SK-N-MC (cell line): ENCODE data around the gene VAMP2.

ENCODE experiments used
- DNase-seq: peaks from one replicate; pipeline ENCODE4 v3.0.0-alpha.2; 2011; ENCODE audit warnings: low read depth, low spot score
- H3K27ac ChIP-seq: fragments of 200-600 bp; sonication (generic); 2 replicates; pipeline ENCODE4 v1.5.1; 2016; ENCODE audit warnings: mixed run types
- H3K36me3 ChIP-seq: fragments of 200-600 bp; sonication (generic); 2 replicates; pipeline ENCODE4 v1.6.1; 2017; ENCODE audit warnings: antibody characterized with exemption, low read length, mixed read lengths; ENCODE audit not compliant: insufficient read depth
- H3K4me3 ChIP-seq: fragments of 200-600 bp; sonication (generic); 2 replicates; pipeline ENCODE4 v1.5.1; 2016
- H3K9ac ChIP-seq: fragments of 200-600 bp; sonication (generic); 2 replicates; pipeline ENCODE4 v1.8.0; 2017; ENCODE audit warnings: mixed run types, mixed read lengths; ENCODE audit not compliant: insufficient read length
- H3K9me3 ChIP-seq: fragments of 200-600 bp; sonication (generic); 2 replicates; pipeline ENCODE4 v1.6.1; 2017; ENCODE audit warnings: low read depth, mild to moderate bottlenecking, antibody characterized with exemption, low read length, moderate library complexity, mixed read lengths
- EZH2 ChIP-seq: fragments of 200-600 bp; sonication (generic); IDR thresholded peaks from one replicate; pipeline ENCODE4 v1.6.1; 2017; ENCODE audit warnings: antibody characterized with exemption
- FOXP2 ChIP-seq: optimal IDR thresholded peaks from 2 replicates; pipeline ENCODE3; 2011; ENCODE audit warnings: mild to moderate bottlenecking, moderate library complexity; ENCODE audit not compliant: insufficient read depth; ENCODE audit errors: extremely low read length, control extremely low read depth
- POLR2AphosphoS5 ChIP-seq: IDR thresholded peaks from 2 replicates; pipeline ENCODE4 v1.6.1; 2012; ENCODE audit warnings: mild to moderate bottlenecking, low read depth, low read length, borderline replicate concordance

Gene VAMP2

DNA sequence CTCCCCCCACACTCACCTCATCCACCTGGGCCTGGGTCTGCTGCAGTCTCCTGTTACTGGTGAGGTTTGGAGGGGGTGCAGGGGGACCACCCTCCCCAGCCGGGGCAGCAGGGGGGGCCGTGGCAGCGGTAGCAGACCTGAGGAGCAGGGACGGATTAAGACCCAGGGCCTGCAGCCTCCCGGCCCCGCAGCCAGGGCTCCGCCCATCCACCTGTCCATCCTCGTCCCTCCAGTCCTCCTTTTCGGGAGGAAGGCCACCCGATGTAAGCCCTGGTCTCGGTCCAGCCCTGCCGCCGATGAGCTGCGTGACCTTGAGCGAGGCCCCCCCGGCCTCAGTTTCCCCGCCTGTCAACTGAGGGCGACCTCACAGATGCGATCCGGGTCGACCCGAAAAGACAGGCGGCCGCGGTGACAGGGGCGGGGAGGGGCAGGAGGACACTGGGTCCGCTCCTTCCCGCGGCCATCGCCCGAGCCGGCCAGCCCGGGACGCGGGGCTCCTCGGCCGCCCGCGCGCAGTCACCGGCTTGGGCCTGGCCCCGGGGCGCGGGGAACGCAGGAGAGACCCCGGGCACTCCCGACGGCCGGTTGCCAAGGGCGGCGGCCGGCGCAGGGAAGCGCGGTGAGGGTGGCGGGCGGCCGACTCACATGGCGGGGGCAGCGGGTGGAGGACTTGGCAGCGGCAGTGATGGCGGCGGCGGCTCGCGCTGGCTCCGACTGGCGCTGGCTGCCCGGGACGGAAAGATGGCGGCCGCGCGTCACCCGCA is at the start of gene VAMP2:
VAMP2 (minus strand) TSS at position 716 of the 764 bp plus-strand sequence; CDS start at position 647, 69 bp downstream.
- Histone ChIP-seq H3K9me3 (no peaks in the 10 kb centered on the region), H3K9ac (peak within 1 kb of the TSS; percentile 97), H3K4me3 (peak within 1 kb of the TSS; percentile 95), H3K36me3 (peaks cover 13% of the 10 kb centered on the region; the same call in 1 of the 2 replicates), H3K27ac (peak within 1 kb of the TSS; percentile 81)
- no peak for DNase-seq
- TF ChIP-seq FOXP2 (no peak), POLR2AphosphoS5 (peak; percentile 52; the same call in 1 of the 2 replicates)

DNA sequence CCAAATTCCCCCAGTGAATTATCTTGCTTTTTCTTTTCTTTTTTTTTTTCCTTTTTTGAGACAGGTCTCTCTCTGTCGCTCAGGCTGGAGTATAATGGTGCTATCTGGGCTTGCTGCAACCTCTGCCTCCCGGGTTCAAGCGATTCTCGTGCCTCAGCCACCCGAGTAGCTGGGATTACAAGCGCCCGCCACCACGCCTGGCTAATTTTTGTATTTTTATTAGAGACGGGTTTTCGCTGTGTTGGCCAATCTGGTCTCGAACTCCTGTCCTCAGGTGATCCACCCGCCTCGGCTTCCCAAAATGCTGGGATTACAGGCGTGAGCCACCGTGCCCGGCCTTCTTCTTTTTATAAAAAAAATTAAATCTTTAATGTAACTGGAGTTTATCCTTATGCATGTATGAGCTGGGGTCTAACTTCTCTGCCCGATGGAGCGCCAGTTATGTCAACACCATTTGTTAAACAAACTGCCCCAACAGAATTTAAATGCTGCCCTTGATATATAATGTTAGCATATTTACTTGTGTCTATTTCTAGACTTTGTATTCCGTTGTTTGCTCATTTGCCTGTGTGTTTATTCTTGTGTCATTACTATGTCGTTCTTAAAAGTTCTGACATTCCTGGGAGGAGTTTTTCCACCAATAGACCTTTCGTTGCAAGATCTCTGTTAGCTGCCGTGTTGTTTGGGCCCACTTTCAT is 48.2 kb upstream of the VAMP2 start:
- Histone ChIP-seq H3K36me3 (peaks cover 28% of the 10 kb centered on the region), H3K4me3 (peak overlapping the region; percentile 95), H3K9me3 (no peaks in the 10 kb centered on the region), H3K9ac (peak overlapping the region; percentile 97), H3K27ac (peak overlapping the region; percentile 93)
- no peak for TF ChIP-seq FOXP2
- DNase-seq = no peak

DNA sequence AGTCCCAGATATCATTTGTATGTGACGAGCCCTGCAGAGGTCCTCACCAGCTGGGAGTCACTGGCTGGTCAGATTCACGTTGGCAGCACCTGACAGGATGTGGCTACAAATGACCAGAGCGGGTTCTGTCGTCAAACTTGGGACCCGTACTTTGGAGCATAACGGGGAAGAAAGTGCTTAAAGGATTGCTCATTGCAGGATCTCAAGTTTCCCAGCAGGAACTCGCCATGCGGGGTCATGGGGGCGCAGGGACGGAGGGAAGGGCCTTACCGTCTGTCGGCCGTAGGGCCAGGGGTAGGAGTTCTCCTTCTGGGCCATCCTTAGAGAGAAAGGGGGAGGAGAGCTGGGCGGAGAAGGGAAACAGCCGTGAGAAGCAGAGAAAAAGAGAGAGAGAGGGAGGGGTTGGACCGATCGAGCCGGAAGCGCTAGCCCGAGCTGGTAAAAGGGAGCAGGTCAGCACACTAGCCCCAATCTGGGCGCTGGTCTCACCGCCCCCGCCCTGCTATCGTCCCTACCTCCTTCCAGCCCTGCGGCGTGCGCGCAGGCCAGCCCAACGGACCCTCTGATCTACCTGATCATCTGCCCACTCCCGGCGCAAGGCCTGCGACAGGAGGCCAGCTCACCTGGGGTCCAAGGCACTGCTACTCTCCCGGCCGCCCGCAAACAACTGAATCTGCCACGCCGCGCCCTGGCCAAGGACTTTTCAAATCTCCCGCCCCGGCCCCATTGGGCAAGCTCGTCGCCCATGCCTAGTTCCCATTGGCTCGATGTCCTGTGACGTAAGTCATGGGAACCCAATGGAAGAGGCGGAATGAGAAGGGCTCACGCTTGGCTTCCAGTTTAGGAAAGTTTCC is 47.4 kb upstream of the VAMP2 start, which contains the start of gene AURKB:
AURKB (minus strand) TSS at position 669 of the 854 bp plus-strand sequence; CDS start at position 318, 351 bp downstream.
- no peaks in the 10 kb centered on the region for H3K9me3 ChIP-seq
- peak; percentile 55 for DNase-seq
- peak within 1 kb of the TSS; percentile 97 for H3K9ac ChIP-seq
- peaks cover 35% of the 10 kb centered on the region for H3K36me3 ChIP-seq
- H3K27ac ChIP-seq = peak within 1 kb of the TSS; percentile 93
- H3K4me3 ChIP-seq = peak within 1 kb of the TSS; percentile 95
- TF ChIP-seq EZH2 = no peak
- peak; percentile 83 for TF ChIP-seq POLR2AphosphoS5

DNA sequence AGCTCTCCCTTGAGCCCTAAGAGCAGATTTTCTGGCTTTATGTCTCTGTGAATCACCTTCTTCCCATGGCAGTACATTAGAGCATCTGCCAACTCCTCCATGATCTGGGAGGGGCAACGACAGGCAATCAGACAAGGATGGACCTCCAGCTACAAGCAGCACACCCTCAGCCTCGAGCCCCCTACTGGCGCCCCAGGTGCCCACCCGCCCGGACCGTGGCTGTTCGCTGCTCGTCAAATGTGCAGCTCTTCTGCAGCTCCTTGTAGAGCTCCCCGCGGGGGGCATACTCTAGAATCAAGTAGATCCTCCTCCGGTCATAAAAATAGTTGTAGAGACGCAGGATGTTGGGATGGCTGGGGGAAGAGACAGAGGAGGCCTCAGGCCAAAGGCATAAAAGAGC is 43.8 kb upstream of the VAMP2 start:
- Histone ChIP-seq H3K36me3 (peaks cover 60% of the 10 kb centered on the region), H3K27ac (no peak overlapping the region), H3K9ac (no peak overlapping the region), H3K4me3 (no peak overlapping the region), H3K9me3 (no peaks in the 10 kb centered on the region)
- DNase-seq = no peak
- TF ChIP-seq FOXP2 (no peak), POLR2AphosphoS5 (no peak), EZH2 (no peak)

DNA sequence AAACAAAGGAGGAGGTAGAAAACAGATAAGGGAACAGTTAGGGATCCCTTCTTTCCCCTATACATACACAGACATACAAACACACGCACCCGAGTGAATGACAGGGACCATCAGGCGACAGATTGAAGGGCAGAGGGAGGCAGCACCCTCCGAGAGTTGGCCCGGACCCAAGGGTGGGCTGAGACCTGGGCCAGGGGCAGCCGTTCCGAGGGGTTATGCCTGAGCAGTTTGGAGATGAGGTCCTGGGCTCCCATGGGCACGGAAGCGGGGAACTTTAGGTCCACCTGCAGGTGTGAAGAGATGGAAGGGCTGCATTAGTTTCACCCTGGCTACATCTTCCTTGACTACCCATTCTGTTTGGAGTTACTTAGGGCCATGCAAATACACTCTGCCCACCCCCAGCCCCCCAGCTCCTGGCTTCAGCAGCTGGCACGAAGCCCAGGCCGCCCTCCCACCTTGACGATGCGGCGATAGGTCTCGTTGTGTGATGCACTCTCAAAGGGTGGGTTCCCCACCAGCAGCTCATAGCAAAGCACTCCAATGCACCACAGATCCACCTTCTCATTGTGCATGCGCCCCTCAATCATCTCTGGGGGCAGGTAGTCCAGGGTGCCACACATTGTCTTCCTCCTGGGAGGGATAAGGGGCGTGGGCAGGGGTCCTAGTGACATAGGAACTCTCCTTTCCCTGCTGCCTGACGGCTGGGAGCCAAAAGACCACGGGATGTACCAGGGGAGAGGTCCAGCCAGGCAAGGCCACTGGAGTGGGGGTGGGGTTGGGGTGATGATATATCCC is 42.2 kb upstream of the VAMP2 start:
- no peak for TF ChIP-seq FOXP2
- TF ChIP-seq POLR2AphosphoS5 = peak; percentile 52; the same call in 1 of the 2 replicates
- TF ChIP-seq EZH2 = no peak
- no peak overlapping the region for H3K9ac ChIP-seq
- no peak for DNase-seq
- no peak overlapping the region for H3K4me3 ChIP-seq
- H3K27ac ChIP-seq = no peak overlapping the region
- no peaks in the 10 kb centered on the region for H3K9me3 ChIP-seq
- H3K36me3 ChIP-seq = peaks cover 66% of the 10 kb centered on the region

GRCh38 chr17:8192070-8192815 is 29.5 kb upstream of the VAMP2 start:
- Histone ChIP-seq H3K27ac (peak overlapping the region; percentile 78), H3K9me3 (no peaks in the 10 kb centered on the region), H3K36me3 (no peaks in the 10 kb centered on the region), H3K4me3 (peak overlapping the region; percentile 75), H3K9ac (peak overlapping the region; percentile 62)
- no peak for DNase-seq
- TF ChIP-seq EZH2 = no peak
- peak; percentile 77 for TF ChIP-seq POLR2AphosphoS5

DNA sequence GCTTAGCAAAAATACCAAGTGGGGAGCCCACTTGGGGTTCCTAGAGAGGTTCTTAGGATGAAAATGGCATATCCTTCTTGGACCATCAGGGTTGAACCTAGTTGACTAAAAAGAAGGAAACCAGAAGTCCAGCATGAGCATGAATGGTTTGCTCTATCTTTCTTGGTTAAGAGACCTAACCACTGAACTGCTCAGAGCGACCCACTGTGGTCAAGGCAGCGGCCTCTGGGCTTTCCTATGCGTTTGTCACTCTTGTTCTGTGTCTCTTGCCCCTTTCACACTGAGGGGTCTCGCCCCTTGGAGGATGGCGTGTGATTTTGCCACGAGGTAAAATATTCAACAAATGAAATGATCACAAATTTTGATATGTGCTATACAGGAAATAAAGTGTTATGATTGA is 27.8 kb upstream of the VAMP2 start:
- TF ChIP-seq POLR2AphosphoS5 = no peak
- no peak for TF ChIP-seq FOXP2
- no peak for TF ChIP-seq EZH2
- Histone ChIP-seq H3K9ac (no peak overlapping the region), H3K27ac (no peak overlapping the region; the same call in 1 of the 2 replicates), H3K36me3 (no peaks in the 10 kb centered on the region), H3K4me3 (peak overlapping the region; percentile 84), H3K9me3 (no peaks in the 10 kb centered on the region)
- DNase-seq = no peak
